ENCODE results near the gene TM6SF1. TPM values are rescaled to one million over a fixed set of nuclear protein-coding genes. Genes with fewer than 3 reads are reported as not detected.

The TM6SF1 gene
- total RNA-seq, 1 experiment from 2014 or later, result 0.79 TPM

DNA sequence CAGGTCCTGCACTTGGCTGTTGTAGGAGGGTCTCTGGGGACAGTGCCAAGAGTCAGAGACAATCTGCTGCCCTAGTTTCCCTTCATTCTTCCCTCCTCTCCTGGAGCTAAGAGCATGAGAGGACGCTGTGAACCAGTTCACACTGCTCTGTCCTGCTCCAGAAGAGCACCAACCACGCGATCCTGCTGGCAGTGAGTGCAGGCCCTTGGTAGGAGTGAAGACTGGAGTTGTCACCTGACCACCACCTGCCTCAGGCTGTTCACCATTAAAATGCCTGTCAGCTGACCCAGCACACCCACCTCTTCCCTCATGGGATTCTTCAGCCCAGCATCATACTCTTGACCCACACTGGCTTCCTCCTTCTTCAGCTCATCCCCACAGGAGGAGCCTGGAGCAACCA is 2.9 kb downstream of the TM6SF1 start:
- peaks cover 9% of the 10 kb centered on the region for H3K4me1 Mint-ChIP-seq
- ChIA-PET CTCF (no interaction called here), POLR2A (no interaction called here)
- H3K4me3 Mint-ChIP-seq, result no peak overlapping the region
- no peaks in the 10 kb centered on the region for H3K36me3 Mint-ChIP-seq
- H3K27ac Mint-ChIP-seq, result no peak overlapping the region
- peaks cover 45% of the 10 kb centered on the region for H3K27me3 Mint-ChIP-seq (ENCODE audit: low read depth)
- TF ChIP-seq NFATC4 (CRISPR knock-in tag; IDR thresholded peaks at IDR 0.05) (no peak), SP1 (CRISPR knock-in tag; conservative IDR thresholded peaks at IDR 0.05) (no peak), ZNF281 (CRISPR knock-in tag; IDR thresholded peaks at IDR 0.05) (no peak), TP53 (CRISPR knock-in tag; IDR thresholded peaks at IDR 0.05) (no peak), FOXJ3 (CRISPR knock-in tag; IDR thresholded peaks at IDR 0.05; ENCODE audit: borderline replicate concordance) (no peak), ESRRA (CRISPR knock-in tag; IDR thresholded peaks at IDR 0.05; ENCODE audit: borderline replicate concordance) (no peak), ZNF671 (CRISPR knock-in tag; IDR thresholded peaks at IDR 0.05) (no peak), ZNF219 (CRISPR knock-in tag; IDR thresholded peaks at IDR 0.05; ENCODE audit: borderline replicate concordance) (no peak), ZNF396 (CRISPR knock-in tag; IDR thresholded peaks at IDR 0.05; ENCODE audit: borderline replicate concordance) (no peak), GTF2I (CRISPR knock-in tag; conservative IDR thresholded peaks at IDR 0.05) (no peak), HMGA2 (CRISPR knock-in tag; IDR thresholded peaks at IDR 0.05) (no peak), FOXP1 (CRISPR knock-in tag; IDR thresholded peaks at IDR 0.05; ENCODE audit: borderline replicate concordance) (no peak), IRF1 (CRISPR knock-in tag; IDR thresholded peaks at IDR 0.05) (no peak), IRF2 (CRISPR knock-in tag; IDR thresholded peaks at IDR 0.05; ENCODE audit: borderline replicate concordance, low read depth) (no peak), SOX15 (CRISPR knock-in tag; IDR thresholded peaks at IDR 0.05) (no peak)
- TF ChIP-seq, protein P1, sequence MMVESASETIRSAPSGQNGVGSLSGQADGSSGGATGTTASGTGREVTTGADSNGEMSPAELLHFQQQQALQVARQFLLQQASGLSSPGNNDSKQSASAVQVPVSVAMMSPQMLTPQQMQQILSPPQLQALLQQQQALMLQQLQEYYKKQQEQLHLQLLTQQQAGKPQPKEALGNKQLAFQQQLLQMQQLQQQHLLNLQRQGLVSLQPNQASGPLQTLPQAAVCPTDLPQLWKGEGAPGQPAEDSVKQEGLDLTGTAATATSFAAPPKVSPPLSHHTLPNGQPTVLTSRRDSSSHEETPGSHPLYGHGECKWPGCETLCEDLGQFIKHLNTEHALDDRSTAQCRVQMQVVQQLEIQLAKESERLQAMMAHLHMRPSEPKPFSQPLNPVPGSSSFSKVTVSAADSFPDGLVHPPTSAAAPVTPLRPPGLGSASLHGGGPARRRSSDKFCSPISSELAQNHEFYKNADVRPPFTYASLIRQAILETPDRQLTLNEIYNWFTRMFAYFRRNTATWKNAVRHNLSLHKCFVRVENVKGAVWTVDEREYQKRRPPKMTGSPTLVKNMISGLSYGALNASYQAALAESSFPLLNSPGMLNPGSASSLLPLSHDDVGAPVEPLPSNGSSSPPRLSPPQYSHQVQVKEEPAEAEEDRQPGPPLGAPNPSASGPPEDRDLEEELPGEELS (CRISPR knock-in tag; IDR thresholded peaks at IDR 0.05), result no peak
- TF ChIP-seq, protein P2, sequence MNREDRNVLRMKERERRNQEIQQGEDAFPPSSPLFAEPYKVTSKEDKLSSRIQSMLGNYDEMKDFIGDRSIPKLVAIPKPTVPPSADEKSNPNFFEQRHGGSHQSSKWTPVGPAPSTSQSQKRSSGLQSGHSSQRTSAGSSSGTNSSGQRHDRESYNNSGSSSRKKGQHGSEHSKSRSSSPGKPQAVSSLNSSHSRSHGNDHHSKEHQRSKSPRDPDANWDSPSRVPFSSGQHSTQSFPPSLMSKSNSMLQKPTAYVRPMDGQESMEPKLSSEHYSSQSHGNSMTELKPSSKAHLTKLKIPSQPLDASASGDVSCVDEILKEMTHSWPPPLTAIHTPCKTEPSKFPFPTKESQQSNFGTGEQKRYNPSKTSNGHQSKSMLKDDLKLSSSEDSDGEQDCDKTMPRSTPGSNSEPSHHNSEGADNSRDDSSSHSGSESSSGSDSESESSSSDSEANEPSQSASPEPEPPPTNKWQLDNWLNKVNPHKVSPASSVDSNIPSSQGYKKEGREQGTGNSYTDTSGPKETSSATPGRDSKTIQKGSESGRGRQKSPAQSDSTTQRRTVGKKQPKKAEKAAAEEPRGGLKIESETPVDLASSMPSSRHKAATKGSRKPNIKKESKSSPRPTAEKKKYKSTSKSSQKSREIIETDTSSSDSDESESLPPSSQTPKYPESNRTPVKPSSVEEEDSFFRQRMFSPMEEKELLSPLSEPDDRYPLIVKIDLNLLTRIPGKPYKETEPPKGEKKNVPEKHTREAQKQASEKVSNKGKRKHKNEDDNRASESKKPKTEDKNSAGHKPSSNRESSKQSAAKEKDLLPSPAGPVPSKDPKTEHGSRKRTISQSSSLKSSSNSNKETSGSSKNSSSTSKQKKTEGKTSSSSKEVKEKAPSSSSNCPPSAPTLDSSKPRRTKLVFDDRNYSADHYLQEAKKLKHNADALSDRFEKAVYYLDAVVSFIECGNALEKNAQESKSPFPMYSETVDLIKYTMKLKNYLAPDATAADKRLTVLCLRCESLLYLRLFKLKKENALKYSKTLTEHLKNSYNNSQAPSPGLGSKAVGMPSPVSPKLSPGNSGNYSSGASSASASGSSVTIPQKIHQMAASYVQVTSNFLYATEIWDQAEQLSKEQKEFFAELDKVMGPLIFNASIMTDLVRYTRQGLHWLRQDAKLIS (CRISPR knock-in tag; IDR thresholded peaks at IDR 0.05; ENCODE audit: borderline replicate concordance), result no peak
- TF ChIP-seq, protein P3, sequence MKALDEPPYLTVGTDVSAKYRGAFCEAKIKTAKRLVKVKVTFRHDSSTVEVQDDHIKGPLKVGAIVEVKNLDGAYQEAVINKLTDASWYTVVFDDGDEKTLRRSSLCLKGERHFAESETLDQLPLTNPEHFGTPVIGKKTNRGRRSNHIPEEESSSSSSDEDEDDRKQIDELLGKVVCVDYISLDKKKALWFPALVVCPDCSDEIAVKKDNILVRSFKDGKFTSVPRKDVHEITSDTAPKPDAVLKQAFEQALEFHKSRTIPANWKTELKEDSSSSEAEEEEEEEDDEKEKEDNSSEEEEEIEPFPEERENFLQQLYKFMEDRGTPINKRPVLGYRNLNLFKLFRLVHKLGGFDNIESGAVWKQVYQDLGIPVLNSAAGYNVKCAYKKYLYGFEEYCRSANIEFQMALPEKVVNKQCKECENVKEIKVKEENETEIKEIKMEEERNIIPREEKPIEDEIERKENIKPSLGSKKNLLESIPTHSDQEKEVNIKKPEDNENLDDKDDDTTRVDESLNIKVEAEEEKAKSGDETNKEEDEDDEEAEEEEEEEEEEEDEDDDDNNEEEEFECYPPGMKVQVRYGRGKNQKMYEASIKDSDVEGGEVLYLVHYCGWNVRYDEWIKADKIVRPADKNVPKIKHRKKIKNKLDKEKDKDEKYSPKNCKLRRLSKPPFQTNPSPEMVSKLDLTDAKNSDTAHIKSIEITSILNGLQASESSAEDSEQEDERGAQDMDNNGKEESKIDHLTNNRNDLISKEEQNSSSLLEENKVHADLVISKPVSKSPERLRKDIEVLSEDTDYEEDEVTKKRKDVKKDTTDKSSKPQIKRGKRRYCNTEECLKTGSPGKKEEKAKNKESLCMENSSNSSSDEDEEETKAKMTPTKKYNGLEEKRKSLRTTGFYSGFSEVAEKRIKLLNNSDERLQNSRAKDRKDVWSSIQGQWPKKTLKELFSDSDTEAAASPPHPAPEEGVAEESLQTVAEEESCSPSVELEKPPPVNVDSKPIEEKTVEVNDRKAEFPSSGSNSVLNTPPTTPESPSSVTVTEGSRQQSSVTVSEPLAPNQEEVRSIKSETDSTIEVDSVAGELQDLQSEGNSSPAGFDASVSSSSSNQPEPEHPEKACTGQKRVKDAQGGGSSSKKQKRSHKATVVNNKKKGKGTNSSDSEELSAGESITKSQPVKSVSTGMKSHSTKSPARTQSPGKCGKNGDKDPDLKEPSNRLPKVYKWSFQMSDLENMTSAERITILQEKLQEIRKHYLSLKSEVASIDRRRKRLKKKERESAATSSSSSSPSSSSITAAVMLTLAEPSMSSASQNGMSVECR (CRISPR knock-in tag; IDR thresholded peaks at IDR 0.05; ENCODE audit: borderline replicate concordance), result no peak
- TF ChIP-seq, protein P4, sequence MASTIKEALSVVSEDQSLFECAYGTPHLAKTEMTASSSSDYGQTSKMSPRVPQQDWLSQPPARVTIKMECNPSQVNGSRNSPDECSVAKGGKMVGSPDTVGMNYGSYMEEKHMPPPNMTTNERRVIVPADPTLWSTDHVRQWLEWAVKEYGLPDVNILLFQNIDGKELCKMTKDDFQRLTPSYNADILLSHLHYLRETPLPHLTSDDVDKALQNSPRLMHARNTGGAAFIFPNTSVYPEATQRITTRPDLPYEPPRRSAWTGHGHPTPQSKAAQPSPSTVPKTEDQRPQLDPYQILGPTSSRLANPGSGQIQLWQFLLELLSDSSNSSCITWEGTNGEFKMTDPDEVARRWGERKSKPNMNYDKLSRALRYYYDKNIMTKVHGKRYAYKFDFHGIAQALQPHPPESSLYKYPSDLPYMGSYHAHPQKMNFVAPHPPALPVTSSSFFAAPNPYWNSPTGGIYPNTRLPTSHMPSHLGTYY (CRISPR knock-in tag; IDR thresholded peaks at IDR 0.05), result no peak
- TF ChIP-seq, protein P5, sequence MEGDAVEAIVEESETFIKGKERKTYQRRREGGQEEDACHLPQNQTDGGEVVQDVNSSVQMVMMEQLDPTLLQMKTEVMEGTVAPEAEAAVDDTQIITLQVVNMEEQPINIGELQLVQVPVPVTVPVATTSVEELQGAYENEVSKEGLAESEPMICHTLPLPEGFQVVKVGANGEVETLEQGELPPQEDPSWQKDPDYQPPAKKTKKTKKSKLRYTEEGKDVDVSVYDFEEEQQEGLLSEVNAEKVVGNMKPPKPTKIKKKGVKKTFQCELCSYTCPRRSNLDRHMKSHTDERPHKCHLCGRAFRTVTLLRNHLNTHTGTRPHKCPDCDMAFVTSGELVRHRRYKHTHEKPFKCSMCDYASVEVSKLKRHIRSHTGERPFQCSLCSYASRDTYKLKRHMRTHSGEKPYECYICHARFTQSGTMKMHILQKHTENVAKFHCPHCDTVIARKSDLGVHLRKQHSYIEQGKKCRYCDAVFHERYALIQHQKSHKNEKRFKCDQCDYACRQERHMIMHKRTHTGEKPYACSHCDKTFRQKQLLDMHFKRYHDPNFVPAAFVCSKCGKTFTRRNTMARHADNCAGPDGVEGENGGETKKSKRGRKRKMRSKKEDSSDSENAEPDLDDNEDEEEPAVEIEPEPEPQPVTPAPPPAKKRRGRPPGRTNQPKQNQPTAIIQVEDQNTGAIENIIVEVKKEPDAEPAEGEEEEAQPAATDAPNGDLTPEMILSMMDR (IDR thresholded peaks at IDR 0.05), result no peak
- no peak for DNase-seq (ENCODE audit: low spot score)
- ATAC-seq, result no peak
- H3K9me3 Mint-ChIP-seq, result peaks cover 10% of the 10 kb centered on the region
